ENCODE results near the gene ZNF599. TPM values are rescaled to one million over a fixed set of nuclear protein-coding genes. Genes with fewer than 3 reads are reported as not detected.

Gene ZNF599
- total and polyA plus RNA-seq, 2 of the 13 experiments (the other 11 are each of a cell fraction or from before 2014, with no cell fraction given), result 5.8 to 7.3 TPM

- no peak for TF ChIP-seq SOX13 (IDR thresholded peaks at IDR 0.05)
- peak in 1 of 2 experiments; percentile 72; a peak in 2 of 4 replicates for TF ChIP-seq SOX13 (CRISPR knock-in tag; conservative IDR thresholded peaks at IDR 0.05 in 1 of 2, IDR thresholded peaks at IDR 0.05 in 1 of 2)
- peak; percentile 66 for TF ChIP-seq FOXA3 (CRISPR knock-in tag; IDR thresholded peaks at IDR 0.05)
- TF ChIP-seq U2AF2 (IDR thresholded peaks at IDR 0.05; ENCODE audit: low read depth, low read length), result no peak
- peak; percentile 41; the same call in 1 of the 2 replicates for TF ChIP-seq ARID3A (IDR thresholded peaks at IDR 0.05; ENCODE audit: low read depth, low read length)
Measured at GRCh38 chr19:34744896-34745690, 27.9 kb downstream of the ZNF599 start (continued).

GRCh38 chr19:34734537-34735103 is 38.4 kb downstream of the ZNF599 start:
- Histone ChIP-seq H3K9ac (ENCODE audit: insufficient read depth, low read depth, low read length) (peak overlapping the region; percentile 91), H3K4me1 (ENCODE audit: insufficient read depth, low read length) (peaks cover 34% of the 10 kb centered on the region), H3K9me3 (ENCODE audit: low read length) (no peaks in the 10 kb centered on the region), H4K20me1 (ENCODE audit: insufficient read depth, low read length) (no peaks in the 10 kb centered on the region), H3K27ac (ENCODE audit: extremely low read length, insufficient read depth, low read length) (peak overlapping the region; percentile 98), H3K4me2 (ENCODE audit: low read depth, low read length) (peak overlapping the region; percentile 94), H3K36me3 (replicated peaks in 1 of 2; ENCODE audit: control insufficient read depth in 1 of 2, insufficient read depth in 2 of 2, low read length in 2 of 2) (peaks cover 0 to 2% of the 10 kb centered on the region in 2 experiments; a peak in 3 of 5 replicates), H3K4me3 (replicated peaks in 1 of 3; ENCODE audit: insufficient read depth in 1 of 3, low read depth in 2 of 3, low read length in 3 of 3) (peak overlapping the region; percentile 75 to 79 (median 78)), H3K79me2 (ENCODE audit: insufficient read depth, low read length) (peaks cover 7% of the 10 kb centered on the region), H3K27me3 (ENCODE audit: control insufficient read depth in 1 of 2, insufficient read depth in 2 of 2, low read length in 2 of 2) (no peaks in the 10 kb centered on the region; a peak in 1 of 5 replicates), H2AFZ (ENCODE audit: low read length) (no peak overlapping the region)
- in situ Hi-C loops (cut with HindIII; ENCODE audit: extremely low pct_ligation_motif_present, low pct_unique_long_range_greater_than_20kb) (no loop called here), intact Hi-C loops (cut with micrococcal nuclease; ENCODE audit: unreplicated experiment) (loop anchor here (1.0 kb wide), 1 partner anchor 39 kb away; the partner anchor contains the start of gene ZNF599)
- no peak for FAIRE-seq
- POLR2A ChIA-PET, result interaction anchor here (1.4 to 1.5 kb wide), 2 partner anchors 11 to 37 kb away, joined by 4 to 6 read pairs; no protein-coding TSS in a partner anchor
- 17% methylated on average over 16 of the region's 16 CpGs for WGBS (ENCODE audit: low lambda C conversion rate)
- no peak for DNase-seq (ENCODE audit: low spot score)
- BruUV-seq (replicated peaks), result TSS peak; percentile 72
- no peak; the same call in 2 of the 3 replicates for ATAC-seq
- CTCF ChIA-PET (ENCODE audit: low intra/inter-chr PET ratio, low total read pairs), result no interaction called here
- TF ChIP-seq ZHX1 (CRISPR knock-in tag; IDR thresholded peaks at IDR 0.05; ENCODE audit: low read depth) (no peak), ONECUT2 (CRISPR knock-in tag; IDR thresholded peaks at IDR 0.05) (no peak), SRY (CRISPR knock-in tag; IDR thresholded peaks at IDR 0.05) (no peak), ATF7 (IDR thresholded peaks at IDR 0.05) (0 out of 2 replicates have a peak, but pooled peaks have one; percentile 22), ATF7 (CRISPR knock-in tag; IDR thresholded peaks at IDR 0.05) (no peak), ZBTB7B (CRISPR knock-in tag; IDR thresholded peaks at IDR 0.05) (0 out of 2 replicates have a peak, but pooled peaks have one; percentile 16), PREB (CRISPR knock-in tag; IDR thresholded peaks at IDR 0.05) (no peak), ZNF704 (CRISPR knock-in tag; IDR thresholded peaks at IDR 0.05; ENCODE audit: borderline replicate concordance) (no peak), TBX3 (IDR thresholded peaks at IDR 0.05; ENCODE audit: borderline replicate concordance) (no peak)

Measured in HepG2 (cell line).